Measurements from ENCODE around the gene ERLEC1.

- TF ChIP-seq CTCF (IDR thresholded peaks at IDR 0.05 in 4 of 5, conservative IDR thresholded peaks at IDR 0.05 in 1 of 5): no peak
- TF ChIP-seq POLR2A (IDR thresholded peaks at IDR 0.05): no peak
Measured at GRCh38 chr2:53751728-53752127, 35.1 kb upstream of the ERLEC1 start.
